Measurements from ENCODE around the gene CEP131.

GRCh38 chr17:81241648-81242420 lies 19.1 kb upstream of the CEP131 start:
- TF ChIP-seq, protein P1, sequence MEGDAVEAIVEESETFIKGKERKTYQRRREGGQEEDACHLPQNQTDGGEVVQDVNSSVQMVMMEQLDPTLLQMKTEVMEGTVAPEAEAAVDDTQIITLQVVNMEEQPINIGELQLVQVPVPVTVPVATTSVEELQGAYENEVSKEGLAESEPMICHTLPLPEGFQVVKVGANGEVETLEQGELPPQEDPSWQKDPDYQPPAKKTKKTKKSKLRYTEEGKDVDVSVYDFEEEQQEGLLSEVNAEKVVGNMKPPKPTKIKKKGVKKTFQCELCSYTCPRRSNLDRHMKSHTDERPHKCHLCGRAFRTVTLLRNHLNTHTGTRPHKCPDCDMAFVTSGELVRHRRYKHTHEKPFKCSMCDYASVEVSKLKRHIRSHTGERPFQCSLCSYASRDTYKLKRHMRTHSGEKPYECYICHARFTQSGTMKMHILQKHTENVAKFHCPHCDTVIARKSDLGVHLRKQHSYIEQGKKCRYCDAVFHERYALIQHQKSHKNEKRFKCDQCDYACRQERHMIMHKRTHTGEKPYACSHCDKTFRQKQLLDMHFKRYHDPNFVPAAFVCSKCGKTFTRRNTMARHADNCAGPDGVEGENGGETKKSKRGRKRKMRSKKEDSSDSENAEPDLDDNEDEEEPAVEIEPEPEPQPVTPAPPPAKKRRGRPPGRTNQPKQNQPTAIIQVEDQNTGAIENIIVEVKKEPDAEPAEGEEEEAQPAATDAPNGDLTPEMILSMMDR (IDR thresholded peaks at IDR 0.05) = peak; percentile 9 to 80 (median 60)
- no peak for TF ChIP-seq POLR2A (IDR thresholded peaks at IDR 0.05)

All from sigmoid colon (tissue), 3 donors.